Measurements from ENCODE around the gene ZNF79.

GRCh38 chr9:127392976-127393375 is 31.2 kb upstream of the ZNF79 start:
- TF ChIP-seq ZNF565 (CRISPR knock-in tag; conservative IDR thresholded peaks at IDR 0.05; ENCODE audit: low read depth), result no peak
- TF ChIP-seq, protein P1, sequence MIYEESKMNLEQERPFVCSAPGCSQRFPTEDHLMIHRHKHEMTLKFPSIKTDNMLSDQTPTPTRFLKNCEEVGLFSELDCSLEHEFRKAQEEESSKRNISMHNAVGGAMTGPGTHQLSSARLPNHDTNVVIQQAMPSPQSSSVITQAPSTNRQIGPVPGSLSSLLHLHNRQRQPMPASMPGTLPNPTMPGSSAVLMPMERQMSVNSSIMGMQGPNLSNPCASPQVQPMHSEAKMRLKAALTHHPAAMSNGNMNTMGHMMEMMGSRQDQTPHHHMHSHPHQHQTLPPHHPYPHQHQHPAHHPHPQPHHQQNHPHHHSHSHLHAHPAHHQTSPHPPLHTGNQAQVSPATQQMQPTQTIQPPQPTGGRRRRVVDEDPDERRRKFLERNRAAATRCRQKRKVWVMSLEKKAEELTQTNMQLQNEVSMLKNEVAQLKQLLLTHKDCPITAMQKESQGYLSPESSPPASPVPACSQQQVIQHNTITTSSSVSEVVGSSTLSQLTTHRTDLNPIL (CRISPR knock-in tag; IDR thresholded peaks at IDR 0.05; ENCODE audit: low read depth), result no peak
- no peak for TF ChIP-seq CSDC2 (CRISPR knock-in tag; IDR thresholded peaks at IDR 0.05)

All from SK-N-SH treated with all-trans-retinoic acid at 6 μM for 48 hours (cell line).